NOMO-1 treated with dmso at 0.1 percent for 144 hours (cell line): ENCODE data around the gene LRRC8D.

Source experiments
- DNase-seq: peaks from one replicate; lab custom pipeline; 2025; ENCODE audit not compliant: unreplicated experiment; lab: John Stamatoyannopoulos, UW

The LRRC8D gene

GRCh38 chr1:89866568-89866967 is 45.7 kb downstream of the LRRC8D start:
- DNase-seq: no peak

GRCh38 chr1:89870998-89871397 is 50.2 kb downstream of the LRRC8D start:
- DNase-seq: no peak

- no peak for DNase-seq
Measured at GRCh38 chr1:89871768-89872473, 51.1 kb downstream of the LRRC8D start.

GRCh38 chr1:89872567-89872966 is 51.7 kb downstream of the LRRC8D start:
- no peak for DNase-seq

- no peak for DNase-seq
Measured at GRCh38 chr1:89873288-89873687, 52.5 kb downstream of the LRRC8D start.

- DNase-seq: no peak
Measured at GRCh38 chr1:89873770-89874169, 52.9 kb downstream of the LRRC8D start.

GRCh38 chr1:89876463-89876862 is 55.6 kb downstream of the LRRC8D start:
- no peak for DNase-seq

GRCh38 chr1:89877756-89878155 is 56.9 kb downstream of the LRRC8D start:
- DNase-seq: no peak

GRCh38 chr1:89878256-89878655 is 57.4 kb downstream of the LRRC8D start:
- no peak for DNase-seq

- no peak for DNase-seq
Measured at GRCh38 chr1:89880679-89881078, 59.8 kb downstream of the LRRC8D start.

- no peak for DNase-seq
Measured at GRCh38 chr1:89881415-89882058, 60.7 kb downstream of the LRRC8D start.

- no peak for DNase-seq
Measured at GRCh38 chr1:89882348-89883029, 61.7 kb downstream of the LRRC8D start.

- DNase-seq: no peak
Measured at GRCh38 chr1:89883030-89883379, 62.2 kb downstream of the LRRC8D start.

- DNase-seq: no peak
Measured at GRCh38 chr1:89884718-89885596, 64.1 kb downstream of the LRRC8D start.

- no peak for DNase-seq
Measured at GRCh38 chr1:89887270-89887669, 66.4 kb downstream of the LRRC8D start.

- no peak for DNase-seq
Measured at GRCh38 chr1:89887713-89888112, 66.9 kb downstream of the LRRC8D start.

- DNase-seq: no peak
Measured at GRCh38 chr1:89888480-89889322, 67.9 kb downstream of the LRRC8D start.

GRCh38 chr1:89889323-89889615 is 68.4 kb downstream of the LRRC8D start:
- DNase-seq: no peak

GRCh38 chr1:89890085-89890752 is 69.4 kb downstream of the LRRC8D start:
- no peak for DNase-seq

- DNase-seq: no peak
Measured at GRCh38 chr1:89892816-89893215, 72.0 kb downstream of the LRRC8D start.
